HG03558 (cell line): ENCODE measurements around the gene DAB1.

ENCODE experiments used
- ATAC-seq: cut with Tn5 transposase; IDR thresholded peaks from one replicate; pipeline ENCODE4 v1.9.1; 2021; ENCODE audit warnings: moderate number of reproducible peaks; ENCODE audit not compliant: unreplicated experiment; ENCODE audit errors: extremely low read depth

Gene DAB1

GRCh38 chr1:57423656-57424211, at the start of gene DAB1:
DAB1 (minus strand) TSS chr1:57424060; CDS start chr1:57291030, 133,030 bp downstream.
- no peak for ATAC-seq

DNA sequence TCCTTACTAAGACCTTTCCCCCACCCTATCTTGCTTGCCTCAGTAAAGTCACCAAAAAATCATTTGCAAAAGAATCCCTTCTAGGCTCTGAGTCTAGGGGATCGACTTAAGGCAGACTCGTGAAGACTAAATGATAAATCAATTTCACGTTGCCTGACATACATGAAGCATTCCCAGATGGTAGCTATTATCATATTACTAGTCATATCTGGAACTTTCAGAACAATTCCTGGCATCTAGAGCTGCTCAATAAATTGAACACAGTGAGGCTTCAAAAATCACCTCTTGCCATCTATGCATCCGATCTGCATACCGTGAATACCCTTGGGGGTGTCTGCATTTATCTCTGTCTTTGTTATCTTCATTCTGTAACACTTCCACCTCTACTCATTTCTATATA, 49.6 kb upstream of the DAB1 start:
- ATAC-seq: no peak

DNA sequence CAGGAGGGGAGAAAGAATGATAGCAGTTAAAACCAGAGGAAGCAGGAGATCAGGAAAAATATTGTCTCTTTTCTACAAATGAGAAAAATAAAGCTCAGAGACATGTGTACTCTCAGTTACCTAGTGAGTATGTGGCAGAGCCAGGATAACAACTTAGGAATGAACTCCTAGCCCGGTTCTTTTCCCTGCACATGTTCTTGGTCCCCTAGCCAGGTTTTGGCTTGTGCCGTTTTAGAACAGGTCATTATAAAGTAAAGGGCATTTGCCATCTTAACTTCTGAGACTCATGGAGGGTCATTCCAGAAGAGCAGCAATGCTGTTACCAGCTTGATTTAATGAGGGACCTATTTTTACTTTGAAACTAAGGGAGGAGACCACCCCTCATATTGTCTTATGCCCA, 48.1 kb upstream of the DAB1 start:
- ATAC-seq: no peak

- ATAC-seq: no peak
Measured at GRCh38 chr1:57470036-57470435, 46.2 kb upstream of the DAB1 start.

GRCh38 chr1:57468641-57469523, 45.0 kb upstream of the DAB1 start:
- ATAC-seq: no peak

DNA sequence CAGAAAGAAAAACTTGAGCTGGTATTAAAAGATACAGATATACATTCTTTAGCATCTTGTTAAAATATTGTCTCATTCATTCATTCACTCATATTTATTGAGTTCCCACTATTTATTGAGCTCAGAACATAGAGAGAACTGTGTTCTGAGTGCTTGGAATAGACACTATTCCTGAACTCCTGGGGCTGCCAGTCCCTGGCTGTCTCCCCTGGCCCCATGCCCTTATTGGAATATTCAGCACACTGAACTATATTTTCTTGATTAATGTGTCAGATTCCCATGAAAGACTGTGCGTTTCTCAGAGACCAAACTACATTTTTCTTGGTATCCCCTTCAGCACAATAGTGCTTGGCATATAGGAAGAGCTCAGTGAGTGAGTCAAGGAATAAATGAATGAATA, 44.0 kb upstream of the DAB1 start:
- ATAC-seq: no peak

DNA sequence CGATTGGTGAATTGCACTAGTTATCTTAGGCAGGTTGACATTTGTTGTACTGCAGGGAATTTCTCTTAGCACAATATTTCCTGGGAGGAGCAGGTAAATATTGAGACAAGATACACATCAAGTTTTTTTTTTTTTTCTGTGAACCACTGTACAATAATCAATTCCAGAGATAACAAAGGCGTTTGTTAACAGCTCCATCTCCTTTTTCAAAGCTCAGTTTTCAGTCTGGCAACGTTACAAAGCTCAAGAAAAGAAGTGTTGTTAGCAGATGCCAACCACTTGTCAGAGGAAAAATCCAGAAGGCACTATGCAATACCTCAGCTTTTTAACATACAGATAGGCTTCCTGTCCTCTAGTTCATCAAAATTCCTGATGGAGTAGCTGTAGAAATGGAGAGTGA, 40.9 kb upstream of the DAB1 start:
- no peak for ATAC-seq

GRCh38 chr1:57463343-57463742, 39.5 kb upstream of the DAB1 start:
- ATAC-seq: no peak

DNA sequence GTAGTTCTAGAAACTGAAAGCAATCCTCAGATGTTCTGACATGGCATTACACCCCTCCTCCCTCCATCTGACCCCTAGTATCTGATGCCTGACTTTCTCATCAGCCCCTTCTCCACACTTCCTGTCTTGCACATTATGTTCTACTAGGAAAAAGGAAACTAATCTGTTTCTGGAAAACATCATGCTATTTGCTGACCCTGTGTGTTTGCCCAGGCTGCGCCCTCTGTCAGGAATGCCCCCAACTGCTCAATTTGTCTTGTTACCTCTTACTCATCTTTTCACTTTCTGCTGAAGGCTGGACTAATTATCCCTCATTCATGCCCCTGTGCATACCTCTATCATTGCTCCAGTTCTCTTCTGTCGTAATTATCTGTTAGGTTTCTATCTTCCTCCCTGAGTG, 37.5 kb upstream of the DAB1 start:
- ATAC-seq: no peak

GRCh38 chr1:57451516-57451915, 27.7 kb upstream of the DAB1 start:
- ATAC-seq: no peak

DNA sequence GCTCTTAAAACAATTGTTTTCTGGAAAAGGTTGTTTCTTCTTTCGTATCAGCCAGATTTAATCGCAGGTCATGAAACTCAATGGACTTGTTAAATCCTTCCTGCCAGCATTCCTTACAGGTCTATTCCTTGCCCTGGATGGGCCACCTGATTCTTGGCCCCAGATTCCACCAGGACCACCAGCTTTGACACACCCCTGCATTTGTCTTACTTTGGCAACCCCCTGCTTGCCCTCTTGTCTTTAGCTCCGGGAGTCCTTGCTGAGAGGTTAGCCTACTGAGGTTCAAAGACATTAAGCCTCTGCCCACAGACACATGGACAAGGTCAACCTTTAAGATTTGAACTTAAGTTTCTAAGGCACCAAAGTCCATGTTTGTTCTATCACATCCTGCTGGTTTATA, 27.1 kb upstream of the DAB1 start:
- no peak for ATAC-seq

DNA sequence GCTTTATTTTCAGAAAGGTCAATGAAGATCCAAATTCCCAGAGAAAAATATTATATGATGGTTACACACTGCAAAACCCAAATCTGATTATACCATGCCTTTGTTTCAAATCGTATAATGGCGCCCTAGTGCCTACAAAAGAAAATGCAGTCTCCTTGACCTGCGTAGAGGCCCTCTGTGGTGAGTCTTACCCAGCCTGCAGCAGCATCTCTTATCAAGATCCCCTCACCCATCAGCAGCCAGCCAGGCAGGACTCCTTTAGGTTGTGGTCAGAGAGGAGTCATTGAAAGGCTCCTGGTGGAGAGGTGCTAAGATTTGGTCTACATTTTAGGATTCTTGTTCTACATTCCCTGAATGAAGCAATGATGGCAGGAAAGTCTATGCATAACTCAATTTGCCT, 23.7 kb upstream of the DAB1 start:
- ATAC-seq: no peak

DNA sequence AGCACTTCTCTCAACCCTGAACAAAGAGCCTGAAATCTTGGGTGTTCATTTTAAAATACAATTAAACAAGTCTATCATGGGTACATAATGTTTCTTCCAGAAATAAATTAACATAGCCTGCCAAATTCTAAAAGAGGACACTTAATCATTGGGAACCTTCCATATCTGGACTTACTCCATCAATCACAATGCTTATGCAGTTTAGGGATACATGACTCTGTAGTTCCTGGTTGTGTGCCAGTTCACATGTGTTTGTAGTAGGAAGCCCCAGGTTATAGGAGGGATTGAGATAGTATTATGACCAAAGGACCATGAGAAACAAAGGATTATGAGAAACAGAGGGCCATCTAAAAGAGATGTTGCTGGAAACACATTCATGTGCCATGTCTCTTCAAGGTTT, 19.1 kb upstream of the DAB1 start:
- ATAC-seq: no peak

DNA sequence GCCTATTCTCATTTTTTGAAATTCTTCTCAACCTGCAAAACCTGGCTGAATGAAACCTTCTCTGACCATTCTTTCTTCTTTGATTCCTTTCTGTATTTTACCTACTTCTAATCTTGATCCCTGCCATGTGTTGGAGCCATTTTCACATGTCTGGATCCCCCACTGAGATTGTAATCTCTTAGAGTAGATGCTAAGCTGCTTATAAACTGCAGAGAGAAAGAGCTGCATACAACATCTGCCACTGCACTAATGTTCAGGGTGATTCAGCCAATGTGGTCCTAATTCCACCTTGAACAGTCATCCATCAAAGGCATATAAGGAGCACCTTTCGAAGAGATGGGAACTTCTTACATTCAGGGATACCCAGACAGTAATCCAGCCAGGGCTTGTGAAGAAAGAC, 16.2 kb upstream of the DAB1 start:
- no peak for ATAC-seq

DNA sequence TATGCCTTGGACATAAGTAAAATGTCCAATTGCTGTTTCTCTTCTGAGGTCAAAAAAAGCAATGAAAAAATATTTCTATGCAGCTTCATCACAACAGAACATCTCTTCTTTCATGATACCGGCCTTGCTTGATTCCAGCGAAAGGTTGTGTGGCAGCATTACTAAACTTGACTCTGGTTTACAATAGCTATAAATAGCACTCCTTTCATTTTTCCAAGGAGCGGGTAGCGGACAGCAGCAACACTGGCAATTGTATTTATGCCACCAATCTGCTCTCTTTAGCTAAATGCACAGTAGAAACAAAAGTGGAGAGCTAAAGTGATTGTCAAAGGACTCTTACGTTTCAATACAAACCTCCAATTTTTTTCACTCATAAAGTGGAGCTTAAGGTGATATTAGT, 7.5 kb upstream of the DAB1 start:
- ATAC-seq: no peak

GRCh38 chr1:57424231-57425027, 569 bp upstream of the DAB1 start:
- no peak for ATAC-seq

DNA sequence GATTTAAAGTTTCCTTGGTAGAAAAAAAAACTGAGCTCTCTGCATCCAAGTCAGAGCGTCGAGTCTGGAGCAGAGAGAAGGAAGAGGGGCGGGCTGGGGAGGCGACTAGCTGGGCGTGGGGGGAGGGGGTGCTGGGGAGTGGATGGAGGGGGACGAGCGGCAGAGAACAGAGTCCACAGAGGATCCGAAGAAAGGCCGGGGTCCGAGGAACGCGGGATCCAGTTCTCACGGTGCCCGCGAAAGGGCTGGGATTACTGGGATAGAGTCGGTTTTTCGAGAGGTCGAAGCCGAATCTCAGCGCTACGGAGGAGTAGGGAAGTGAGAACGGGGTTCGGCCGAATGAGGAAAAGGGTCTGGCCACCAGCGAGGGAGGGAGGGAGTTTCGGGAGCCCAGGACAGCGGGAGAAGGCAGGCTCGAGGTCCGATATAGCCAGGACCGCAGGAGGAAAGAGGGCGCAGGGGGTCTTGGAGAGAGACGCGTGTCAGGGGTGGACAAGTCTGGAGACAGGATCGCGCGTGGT, 665 bp downstream of the DAB1 start:
- no peak for ATAC-seq

GRCh38 chr1:57422271-57423134, 1.4 kb downstream of the DAB1 start:
- no peak for ATAC-seq

DNA sequence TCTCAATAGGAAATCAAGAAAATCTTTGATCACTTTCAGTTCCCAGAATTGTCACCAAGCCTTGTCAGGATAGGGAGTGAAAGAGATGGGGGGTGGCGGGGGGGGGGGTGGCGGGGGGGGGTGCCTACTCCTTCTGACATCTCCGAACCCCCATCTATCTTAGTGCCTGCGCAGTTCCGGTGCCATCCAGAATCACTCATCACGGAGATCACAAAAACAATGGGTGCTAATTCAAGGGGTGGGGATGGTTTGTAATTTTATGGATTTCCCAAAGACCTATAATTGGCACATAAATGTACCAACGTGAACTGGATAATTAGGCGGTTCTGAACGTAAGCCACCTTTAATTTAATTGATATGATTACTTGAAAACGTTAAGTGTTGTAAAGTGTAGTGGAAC, 2.1 kb downstream of the DAB1 start:
- ATAC-seq: no peak
